PC-9 (cell line): Measurements from ENCODE around the gene LSS.

Experiments used
- EZH2 ChIP-seq: fragments of 200-600 bp; sonication (generic); IDR thresholded peaks from 2 replicates; pipeline ENCODE4 v1.8.0; 2017; ENCODE audit warnings: antibody characterized with exemption, low read depth
- TF ChIP-seq, protein P1 (sequence below): fragments of 200-600 bp; sonication (generic); conservative IDR thresholded peaks from 2 replicates; pipeline ENCODE4 v1.6.1; 2017; ENCODE audit warnings: mixed run types, antibody characterized with exemption, mild to moderate bottlenecking, moderate library complexity

DNA sequence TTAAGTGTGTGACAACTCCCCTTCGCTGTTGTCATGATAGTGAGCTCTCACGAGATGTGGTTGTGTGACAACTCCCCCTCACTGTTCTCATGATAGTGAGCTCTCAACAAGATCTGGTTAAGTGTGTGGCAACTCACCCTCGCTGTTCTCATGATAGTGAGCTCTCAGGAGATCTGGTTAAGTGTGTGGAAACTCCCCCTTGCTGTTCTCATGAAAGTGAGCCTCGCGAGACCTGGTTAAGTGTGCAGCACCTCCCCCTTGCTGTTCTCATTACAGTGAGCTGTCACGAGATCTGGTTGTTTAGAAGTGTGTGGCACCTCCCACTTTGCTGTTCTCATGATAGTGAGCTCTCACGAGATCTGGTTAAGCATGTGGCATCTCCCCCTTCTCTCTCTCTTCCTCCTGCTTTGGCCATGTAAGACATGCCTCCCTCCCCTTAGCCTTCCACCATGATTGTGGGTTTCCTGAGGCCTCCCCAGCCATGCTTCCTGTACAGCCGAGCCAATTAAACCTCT, 25.1 kb upstream of the LSS start:
- TF ChIP-seq, protein P1, sequence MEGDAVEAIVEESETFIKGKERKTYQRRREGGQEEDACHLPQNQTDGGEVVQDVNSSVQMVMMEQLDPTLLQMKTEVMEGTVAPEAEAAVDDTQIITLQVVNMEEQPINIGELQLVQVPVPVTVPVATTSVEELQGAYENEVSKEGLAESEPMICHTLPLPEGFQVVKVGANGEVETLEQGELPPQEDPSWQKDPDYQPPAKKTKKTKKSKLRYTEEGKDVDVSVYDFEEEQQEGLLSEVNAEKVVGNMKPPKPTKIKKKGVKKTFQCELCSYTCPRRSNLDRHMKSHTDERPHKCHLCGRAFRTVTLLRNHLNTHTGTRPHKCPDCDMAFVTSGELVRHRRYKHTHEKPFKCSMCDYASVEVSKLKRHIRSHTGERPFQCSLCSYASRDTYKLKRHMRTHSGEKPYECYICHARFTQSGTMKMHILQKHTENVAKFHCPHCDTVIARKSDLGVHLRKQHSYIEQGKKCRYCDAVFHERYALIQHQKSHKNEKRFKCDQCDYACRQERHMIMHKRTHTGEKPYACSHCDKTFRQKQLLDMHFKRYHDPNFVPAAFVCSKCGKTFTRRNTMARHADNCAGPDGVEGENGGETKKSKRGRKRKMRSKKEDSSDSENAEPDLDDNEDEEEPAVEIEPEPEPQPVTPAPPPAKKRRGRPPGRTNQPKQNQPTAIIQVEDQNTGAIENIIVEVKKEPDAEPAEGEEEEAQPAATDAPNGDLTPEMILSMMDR, result no peak
- no peak for TF ChIP-seq EZH2
